RWPE1 (cell line): Measurements from ENCODE around the gene GCH1.

ENCODE experiments used
- CTCF ChIA-PET: fragments of 350-600 bp; sonication (Branson Sonifier 250); formaldehyde crosslinking; extraction: SDS; loops from one replicate; lab custom pipeline; 2021; lab: Yijun Ruan, JAX
- POLR2A ChIA-PET: fragments of 400-600 bp; formaldehyde crosslinking; extraction: SDS; loops from one replicate; lab custom pipeline; 2020; ENCODE audit warnings: antibody characterized with exemption; ENCODE audit not compliant: low non-redundant PET; lab: Yijun Ruan, JAX
- DNase-seq: peaks from one replicate; pipeline ENCODE4 v3.0.0; 2012; ENCODE audit warnings: low spot score
- H3K27ac ChIP-seq: fragments of 450-650 bp; 2 replicates; pipeline ENCODE4 v1.5.1; 2017
- TF ChIP-seq, protein P1 (sequence below): fragments of 450-650 bp; conservative IDR thresholded peaks from 2 replicates; pipeline ENCODE4 v1.5.1; 2017; ENCODE audit warnings: low read depth, mild to moderate bottlenecking

The GCH1 gene

DNA sequence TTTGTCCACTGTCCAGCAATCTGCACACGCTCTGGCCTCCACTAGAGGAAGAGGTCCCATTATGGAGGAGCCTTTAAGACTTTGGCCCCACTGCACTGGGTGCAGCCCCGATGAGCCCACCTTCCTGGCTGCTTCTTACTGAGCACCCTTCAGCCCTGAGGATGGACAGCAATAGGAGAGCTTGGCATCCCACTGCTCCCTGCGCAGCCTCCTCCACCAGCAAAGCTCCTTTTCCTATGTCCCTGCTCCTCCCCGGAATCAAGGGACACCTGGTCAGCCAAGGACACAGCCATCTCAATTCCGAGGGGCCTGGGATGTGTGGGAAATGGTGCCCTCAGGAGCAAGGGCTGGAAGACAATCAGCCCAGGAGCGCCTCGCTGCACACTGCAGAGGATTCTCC is 94.7 kb downstream of the GCH1 start:
- no peak overlapping the region for H3K27ac ChIP-seq
- DNase-seq, result no peak
- CTCF ChIA-PET, result interaction anchor here (0.6 to 2.1 kb wide), 4 partner anchors 10 to 321 kb away, joined by 3 to 6 read pairs (median 3); no protein-coding TSS in a partner anchor
- TF ChIP-seq, protein P1, sequence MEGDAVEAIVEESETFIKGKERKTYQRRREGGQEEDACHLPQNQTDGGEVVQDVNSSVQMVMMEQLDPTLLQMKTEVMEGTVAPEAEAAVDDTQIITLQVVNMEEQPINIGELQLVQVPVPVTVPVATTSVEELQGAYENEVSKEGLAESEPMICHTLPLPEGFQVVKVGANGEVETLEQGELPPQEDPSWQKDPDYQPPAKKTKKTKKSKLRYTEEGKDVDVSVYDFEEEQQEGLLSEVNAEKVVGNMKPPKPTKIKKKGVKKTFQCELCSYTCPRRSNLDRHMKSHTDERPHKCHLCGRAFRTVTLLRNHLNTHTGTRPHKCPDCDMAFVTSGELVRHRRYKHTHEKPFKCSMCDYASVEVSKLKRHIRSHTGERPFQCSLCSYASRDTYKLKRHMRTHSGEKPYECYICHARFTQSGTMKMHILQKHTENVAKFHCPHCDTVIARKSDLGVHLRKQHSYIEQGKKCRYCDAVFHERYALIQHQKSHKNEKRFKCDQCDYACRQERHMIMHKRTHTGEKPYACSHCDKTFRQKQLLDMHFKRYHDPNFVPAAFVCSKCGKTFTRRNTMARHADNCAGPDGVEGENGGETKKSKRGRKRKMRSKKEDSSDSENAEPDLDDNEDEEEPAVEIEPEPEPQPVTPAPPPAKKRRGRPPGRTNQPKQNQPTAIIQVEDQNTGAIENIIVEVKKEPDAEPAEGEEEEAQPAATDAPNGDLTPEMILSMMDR, result no peak
- POLR2A ChIA-PET, result no interaction called here

DNA sequence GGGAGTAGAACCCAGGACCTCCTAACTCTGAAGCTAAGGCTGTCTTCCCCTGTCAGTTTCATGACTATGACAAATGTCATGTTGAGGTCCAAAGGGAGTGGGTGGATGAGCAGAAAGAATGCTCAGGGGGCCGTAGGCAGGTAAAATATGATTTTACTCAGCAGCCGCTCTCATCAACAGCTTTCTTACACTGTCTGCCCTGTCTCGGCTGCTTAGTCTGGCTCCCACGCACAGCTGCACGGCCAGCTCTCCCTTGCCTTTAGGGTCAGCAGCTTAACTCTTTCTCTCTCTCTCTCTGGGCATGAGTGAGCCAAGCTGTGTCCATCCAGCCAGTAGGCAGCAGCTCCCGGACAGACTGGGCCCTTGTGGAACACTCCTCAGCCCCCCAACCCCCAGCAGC is 95.2 kb downstream of the GCH1 start:
- no peak overlapping the region for H3K27ac ChIP-seq
- CTCF ChIA-PET, result interaction anchor here (0.6 to 2.1 kb wide), 2 partner anchors 10 to 320 kb away, joined by 3 to 6 read pairs; no protein-coding TSS in a partner anchor
- no peak for DNase-seq
- POLR2A ChIA-PET, result no interaction called here
- TF ChIP-seq, protein P1, result no peak

GRCh38 chr14:54806616-54807015 is 96.0 kb downstream of the GCH1 start:
- H3K27ac ChIP-seq, result no peak overlapping the region
- TF ChIP-seq, protein P1, result no peak
- DNase-seq, result no peak
- ChIA-PET CTCF (interaction anchor here (0.6 to 0.8 kb wide), 4 partner anchors 9 to 243 kb away, joined by 3 to 12 read pairs (median 4); no protein-coding TSS in a partner anchor), POLR2A (no interaction called here)

GRCh38 chr14:54805445-54806322 is 96.9 kb downstream of the GCH1 start:
- no peak overlapping the region for H3K27ac ChIP-seq
- DNase-seq, result peak; percentile 81
- ChIA-PET CTCF (interaction anchor here (0.5 to 1.7 kb wide), 8 partner anchors 8 to 242 kb away, joined by 3 to 12 read pairs (median 4); no protein-coding TSS in a partner anchor), POLR2A (no interaction called here)
- TF ChIP-seq, protein P1, result peak; percentile 96

- CTCF ChIA-PET, result interaction anchor here (0.5 to 1.7 kb wide), 3 partner anchors 8 to 241 kb away, joined by 3 to 7 read pairs (median 4); no protein-coding TSS in a partner anchor
- DNase-seq, result no peak
- no peak overlapping the region for H3K27ac ChIP-seq
- TF ChIP-seq, protein P1, result no peak
- POLR2A ChIA-PET, result no interaction called here
These were observed 97.6 kb downstream of the GCH1 start for GRCh38 chr14:54805070-54805444.

GRCh38 chr14:54804538-54805041 is 98.0 kb downstream of the GCH1 start:
- POLR2A ChIA-PET, result no interaction called here
- H3K27ac ChIP-seq, result no peak overlapping the region
- CTCF ChIA-PET, result interaction anchor here (0.5 to 1.7 kb wide), 4 partner anchors 9 to 241 kb away, joined by 3 to 7 read pairs (median 4); no protein-coding TSS in a partner anchor
- no peak for DNase-seq
- TF ChIP-seq, protein P1, result no peak
